Kidney glomerular epithelial cell (primary cell): ENCODE measurements around the gene UBE2G2.
A peak's percentile ranks its signal among the peaks of the same experiment; 100 is the strongest.

Source experiments
- DNase-seq: peaks from one replicate; lab custom pipeline; 2025; lab: John Stamatoyannopoulos, UW

UBE2G2 gene

DNA sequence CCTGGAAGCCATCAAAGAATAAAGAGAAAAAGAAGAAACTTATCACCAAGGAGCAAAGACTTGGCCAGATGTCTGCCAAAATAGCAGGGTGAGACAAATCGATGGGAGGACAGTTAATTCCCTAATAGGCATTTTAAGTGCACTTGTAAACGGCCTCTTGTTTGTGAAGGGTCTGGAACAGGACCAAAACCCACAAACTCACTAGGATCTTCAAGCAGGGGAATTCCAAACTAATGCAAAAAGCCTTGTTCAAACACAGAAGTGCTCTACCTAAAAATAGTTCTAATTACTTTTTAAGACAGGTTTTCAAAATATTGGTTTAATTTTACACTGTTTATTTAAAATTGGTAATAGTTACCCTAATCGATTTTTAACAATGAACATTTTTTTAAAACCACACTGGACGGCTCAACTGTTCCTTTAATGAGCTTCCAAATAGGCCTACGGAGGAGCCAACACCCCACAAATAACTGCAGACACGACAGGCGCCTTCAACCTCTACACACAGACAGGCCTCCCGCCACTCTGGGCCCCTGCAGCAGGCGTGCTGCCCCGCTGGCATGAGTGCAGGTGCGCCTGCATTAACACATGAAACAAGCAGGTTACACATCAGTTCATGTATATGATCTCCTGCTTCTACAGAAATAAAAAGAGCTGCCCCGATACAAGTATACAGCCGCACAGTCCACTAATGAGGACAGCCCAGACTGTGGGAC is 15.8 kb downstream of the UBE2G2 start:
- no peak for DNase-seq

GRCh38 chr21:44784810-44785209 is 16.8 kb downstream of the UBE2G2 start:
- DNase-seq = no peak

GRCh38 chr21:44783020-44783696 is 18.5 kb downstream of the UBE2G2 start:
- no peak for DNase-seq

- no peak for DNase-seq
Measured at GRCh38 chr21:44780767-44781459, 20.7 kb downstream of the UBE2G2 start.

- DNase-seq = no peak
Measured at GRCh38 chr21:44780137-44780502, 21.5 kb downstream of the UBE2G2 start.

- DNase-seq = no peak
Measured at GRCh38 chr21:44779417-44780136, 22.0 kb downstream of the UBE2G2 start.

DNA sequence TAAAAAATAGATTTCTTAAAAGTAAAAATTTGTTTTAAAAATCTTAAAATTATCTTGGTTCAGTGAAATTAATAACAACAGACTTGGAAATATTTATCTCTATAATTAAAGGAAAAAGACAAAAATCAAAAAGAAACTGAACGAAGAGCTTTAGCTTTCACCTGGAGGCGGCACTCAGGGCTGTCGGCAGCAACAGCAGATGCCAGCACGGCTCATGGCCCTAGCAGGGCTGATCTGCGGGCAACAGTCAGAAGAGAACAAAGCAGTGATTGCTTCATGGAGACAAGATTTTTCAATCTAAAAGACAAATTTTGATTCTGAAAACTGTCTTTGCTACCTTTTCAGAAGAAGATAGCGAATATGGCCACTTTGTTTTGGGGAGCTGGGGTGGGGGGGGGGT is 22.6 kb downstream of the UBE2G2 start:
- no peak for DNase-seq

DNA sequence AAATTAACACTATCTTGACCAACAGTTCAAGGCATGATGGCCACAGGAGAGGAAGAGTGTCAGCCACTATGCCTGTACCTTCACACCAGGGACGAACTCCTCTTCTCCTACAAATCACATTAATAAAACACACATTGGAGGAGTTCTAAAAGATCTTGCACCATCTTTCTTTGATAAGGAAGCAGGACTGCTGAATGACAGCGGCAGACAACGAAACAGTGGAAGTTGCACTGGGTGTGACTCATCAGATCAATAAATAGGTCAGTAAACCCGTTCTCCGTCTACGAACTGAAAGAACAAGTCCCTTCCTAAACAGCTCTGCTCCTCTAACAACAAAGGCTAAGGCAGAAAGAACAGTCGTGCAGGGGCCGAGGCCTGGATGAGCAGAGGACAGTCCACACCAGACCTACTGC is 23.1 kb downstream of the UBE2G2 start:
- no peak for DNase-seq

- DNase-seq = no peak
Measured at GRCh38 chr21:44778094-44778493, 23.5 kb downstream of the UBE2G2 start.

GRCh38 chr21:44774972-44775371 is 26.6 kb downstream of the UBE2G2 start:
- DNase-seq = no peak

- peak; percentile 70 for DNase-seq
Measured at GRCh38 chr21:44773291-44773932, 28.2 kb downstream of the UBE2G2 start.

DNA sequence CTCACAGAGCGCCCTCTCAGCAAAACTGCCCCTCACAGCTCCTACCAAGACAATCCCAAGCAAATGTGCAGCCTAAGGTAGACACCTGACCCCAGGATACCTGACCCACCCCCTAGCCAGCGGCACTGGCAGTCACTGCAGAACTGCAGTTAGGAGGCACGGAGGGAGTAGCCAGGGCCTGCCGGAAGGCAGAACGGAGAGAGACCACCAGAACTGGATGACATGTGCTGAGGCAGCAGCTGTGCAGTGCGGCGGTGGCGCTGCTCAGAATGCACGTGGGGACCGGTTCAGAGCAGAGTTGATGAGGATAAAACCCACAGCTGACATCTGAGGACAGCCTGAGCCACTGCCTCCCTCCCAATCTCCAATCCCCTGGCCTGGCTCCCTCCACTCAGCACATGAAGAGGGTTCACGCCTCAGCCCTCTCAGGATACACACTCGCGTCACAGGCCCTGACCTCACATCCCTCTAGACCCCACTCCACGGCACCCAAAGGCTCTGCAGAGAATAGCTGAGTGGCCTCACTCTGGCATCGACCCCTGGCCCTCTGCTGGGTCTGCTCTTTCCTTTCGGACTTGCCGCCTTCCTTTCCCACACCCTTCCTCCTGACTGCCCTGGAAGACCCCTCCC is 29.6 kb downstream of the UBE2G2 start:
- DNase-seq = no peak

- no peak for DNase-seq
Measured at GRCh38 chr21:44767834-44768831, 33.5 kb downstream of the UBE2G2 start.

DNA sequence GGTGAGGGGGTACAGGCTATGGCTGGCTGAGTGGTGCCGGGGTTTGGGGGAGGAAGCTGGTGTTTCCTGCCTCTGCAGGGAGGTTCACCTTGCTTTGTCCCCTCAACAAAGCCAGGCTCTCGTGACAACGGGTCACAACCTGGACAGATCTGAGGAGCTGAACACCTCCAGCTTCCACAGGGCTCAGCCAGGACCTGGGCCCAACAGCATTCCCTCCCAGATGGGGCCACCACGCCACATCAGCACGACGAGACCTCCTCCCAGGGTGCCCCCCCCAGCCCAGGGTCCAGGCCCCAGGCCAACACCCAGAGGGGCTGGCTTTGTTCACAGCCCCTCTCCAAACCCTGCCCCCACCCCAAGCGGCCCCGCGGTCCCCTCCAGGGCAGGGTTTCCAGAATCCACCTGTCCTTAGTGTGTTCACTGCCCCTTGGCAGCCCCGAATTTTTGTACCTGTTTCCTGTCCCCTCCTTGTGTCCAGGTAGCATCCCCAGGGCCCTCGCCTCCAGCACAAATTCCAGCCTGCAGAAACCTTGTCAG is 34.7 kb downstream of the UBE2G2 start:
- DNase-seq = no peak

- no peak for DNase-seq
Measured at GRCh38 chr21:44766014-44766817, 35.4 kb downstream of the UBE2G2 start.

GRCh38 chr21:44765231-44766013 is 36.2 kb downstream of the UBE2G2 start:
- no peak for DNase-seq

DNA sequence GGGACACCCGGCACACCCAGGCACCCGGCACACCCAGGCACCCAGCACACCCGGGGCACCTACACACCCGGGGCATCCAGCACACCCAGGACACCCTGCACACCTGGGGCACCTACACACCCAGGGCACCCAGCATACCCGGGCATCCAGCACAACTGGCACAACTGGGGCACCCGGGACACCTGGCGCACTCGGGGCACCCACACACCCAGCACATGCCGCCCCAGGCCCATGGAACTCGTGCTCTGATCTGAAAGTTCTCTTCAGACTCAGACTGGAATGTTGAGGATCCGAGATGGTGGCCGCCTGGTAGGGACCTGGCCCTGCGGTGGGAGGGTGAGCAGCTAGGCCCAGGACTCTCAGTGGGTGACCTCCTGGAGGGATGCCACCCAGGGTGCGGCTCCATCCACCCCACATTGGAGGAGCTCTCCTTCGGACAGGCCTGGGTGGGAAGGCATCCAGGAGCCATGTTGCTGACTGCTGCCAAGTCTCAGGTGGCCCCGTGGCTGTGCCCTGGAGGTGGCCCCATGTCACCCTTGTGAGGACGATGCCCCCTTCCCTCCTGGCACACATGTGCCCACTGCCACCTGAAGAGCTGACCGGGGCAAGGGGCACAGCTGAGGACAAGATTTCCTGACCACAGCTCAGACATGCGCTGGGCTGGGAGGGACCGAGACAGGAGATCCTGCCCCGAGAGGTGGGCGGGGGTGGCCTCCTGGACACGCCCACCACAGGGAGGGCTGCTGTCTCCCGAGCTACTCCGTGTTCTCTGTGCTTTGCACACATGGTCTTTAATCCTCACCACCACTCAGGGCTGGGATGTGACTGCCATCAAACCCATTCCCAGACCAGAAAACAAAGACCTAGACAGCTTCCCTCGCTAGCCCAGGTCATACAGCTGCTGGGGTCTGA is 37.0 kb downstream of the UBE2G2 start:
- DNase-seq = no peak
